Activated CD4-positive, CD25-positive, alpha-beta regulatory T cell treated with anti-CD3 and anti-CD28 coated beads, Interleukin-2, amount 50 U/mL, for 24 hours (primary cell): ENCODE measurements around the gene SLIT3.

Experiments
- ATAC-seq, 2 donors: fragments of 150-1000 bp; cut with Tn5 transposase; one replicate each; pipeline ENCODE4 v1.10.0; 2021; ENCODE audit warnings: mild to moderate bottlenecking in 1 of 2, moderate library complexity in 1 of 2

Gene SLIT3

GRCh38 chr5:169015991-169016390 is 284.9 kb downstream of the SLIT3 start:
- no peak for ATAC-seq

- ATAC-seq = no peak
Observed at GRCh38 chr5:169013846-169014245, 287.1 kb downstream of the SLIT3 start.

GRCh38 chr5:169013208-169013728 is 287.7 kb downstream of the SLIT3 start:
- ATAC-seq = no peak

GRCh38 chr5:169012450-169012849 is 288.5 kb downstream of the SLIT3 start:
- ATAC-seq = no peak

GRCh38 chr5:169011451-169011850 is 289.5 kb downstream of the SLIT3 start:
- ATAC-seq = no peak

- no peak for ATAC-seq
Observed at GRCh38 chr5:169011009-169011408, 289.9 kb downstream of the SLIT3 start.

- no peak for ATAC-seq
Observed at GRCh38 chr5:169009123-169009522, 291.8 kb downstream of the SLIT3 start.

GRCh38 chr5:169006842-169007790 is 293.8 kb downstream of the SLIT3 start:
- ATAC-seq = no peak

GRCh38 chr5:169004551-169004950 is 296.4 kb downstream of the SLIT3 start:
- ATAC-seq = no peak

GRCh38 chr5:169003721-169004541 is 297.0 kb downstream of the SLIT3 start:
- ATAC-seq = no peak

GRCh38 chr5:169002953-169003555 is 297.9 kb downstream of the SLIT3 start:
- no peak for ATAC-seq

GRCh38 chr5:169001394-169001793 is 299.5 kb downstream of the SLIT3 start:
- no peak for ATAC-seq

- no peak for ATAC-seq
Observed at GRCh38 chr5:168995024-168995423, 305.9 kb downstream of the SLIT3 start.

GRCh38 chr5:168992687-168993086 is 308.3 kb downstream of the SLIT3 start:
- ATAC-seq = no peak

GRCh38 chr5:168992016-168992415 is 308.9 kb downstream of the SLIT3 start:
- no peak for ATAC-seq

GRCh38 chr5:168991311-168991710 is 309.6 kb downstream of the SLIT3 start:
- no peak for ATAC-seq

- no peak for ATAC-seq
Observed at GRCh38 chr5:168990679-168991078, 310.3 kb downstream of the SLIT3 start.

- no peak for ATAC-seq
Observed at GRCh38 chr5:168989731-168990505, 311.0 kb downstream of the SLIT3 start.

- ATAC-seq = no peak
Observed at GRCh38 chr5:168988699-168989098, 312.2 kb downstream of the SLIT3 start.

GRCh38 chr5:168987543-168988300 is 313.2 kb downstream of the SLIT3 start:
- peak in 1 of 2 donors; percentile 36 for ATAC-seq

- ATAC-seq = no peak
Observed at GRCh38 chr5:168985454-168985853, 315.5 kb downstream of the SLIT3 start.
